ENCODE results near the gene FRMPD2. TPM values are rescaled to one million over a fixed set of nuclear protein-coding genes. Genes with fewer than 3 reads are reported as not detected.

Gene FRMPD2
- total RNA-seq, 4 donors from 2014 or later, result 0.80 TPM; not detected in 3

- H3K4me3 ChIP-seq, result no peak overlapping the region
- intact Hi-C loops (cut with DNase I; ENCODE audit: low total_unique reads), result no loop called here
- no peaks in the 10 kb centered on the region for H3K27me3 ChIP-seq
- DNase-seq, result no peak
- TF ChIP-seq CTCF (IDR thresholded peaks at IDR 0.05) (no peak), POLR2A (IDR thresholded peaks at IDR 0.05) (no peak), POLR2AphosphoS5 (IDR thresholded peaks at IDR 0.05) (no peak), EP300 (IDR thresholded peaks at IDR 0.05; ENCODE audit: low read depth) (no peak)
- WGBS, 2 donors (ENCODE audit: low coverage in 1 of 2), result 80 to 96% methylated on average over 1 to 16 of the region's 16 CpGs
- H3K4me1 ChIP-seq, result no peaks in the 10 kb centered on the region
- no peak overlapping the region for H3K27ac ChIP-seq
- in situ Hi-C loops (cut with MboI; ENCODE audit: low pct_ligation_motif_present in 1 of 4, low pct_unique_long_range_greater_than_20kb in 1 of 4, low sequenced_read_pairs in 3 of 4), result no loop called here
- H3K9me3 ChIP-seq, result no peaks in the 10 kb centered on the region
- H3K36me3 ChIP-seq, result no peaks in the 10 kb centered on the region
These were observed 36.9 kb downstream of the FRMPD2 start for GRCh38 chr10:48237259-48238250.

GRCh38 chr10:48236199-48236621 is 38.3 kb downstream of the FRMPD2 start:
- Histone ChIP-seq H3K4me1 (no peaks in the 10 kb centered on the region), H3K9me3 (no peaks in the 10 kb centered on the region), H3K4me3 (no peak overlapping the region), H3K27me3 (no peaks in the 10 kb centered on the region), H3K36me3 (no peaks in the 10 kb centered on the region), H3K27ac (no peak overlapping the region)
- intact Hi-C loops (cut with DNase I; ENCODE audit: low total_unique reads) (no loop called here), in situ Hi-C loops (cut with MboI; ENCODE audit: low pct_ligation_motif_present in 1 of 4, low pct_unique_long_range_greater_than_20kb in 1 of 4, low sequenced_read_pairs in 3 of 4) (no loop called here)
- 88% methylated on average over 6 of the region's 6 CpGs; no CpG with 5 or more reads in 1 of the 2 donors for WGBS, 2 donors (ENCODE audit: low coverage in 1 of 2)
- TF ChIP-seq EP300 (IDR thresholded peaks at IDR 0.05; ENCODE audit: low read depth) (no peak), CTCF (IDR thresholded peaks at IDR 0.05) (no peak), POLR2AphosphoS5 (IDR thresholded peaks at IDR 0.05) (no peak), POLR2A (IDR thresholded peaks at IDR 0.05) (no peak)
- no peak for DNase-seq

- H3K27me3 ChIP-seq, result no peaks in the 10 kb centered on the region
- no peaks in the 10 kb centered on the region for H3K9me3 ChIP-seq
- in situ Hi-C loops (cut with MboI; ENCODE audit: low pct_ligation_motif_present in 1 of 4, low pct_unique_long_range_greater_than_20kb in 1 of 4, low sequenced_read_pairs in 3 of 4) (no loop called here), intact Hi-C loops (cut with DNase I; ENCODE audit: low total_unique reads) (no loop called here)
- H3K36me3 ChIP-seq, result no peaks in the 10 kb centered on the region
- no peak for DNase-seq
- 60 to 67% methylated on average over 1 to 4 of the region's 4 CpGs for WGBS, 2 donors (ENCODE audit: low coverage in 1 of 2)
- no peaks in the 10 kb centered on the region for H3K4me1 ChIP-seq
- H3K4me3 ChIP-seq, result no peak overlapping the region
- TF ChIP-seq POLR2AphosphoS5 (IDR thresholded peaks at IDR 0.05) (no peak), CTCF (IDR thresholded peaks at IDR 0.05) (no peak), POLR2A (IDR thresholded peaks at IDR 0.05) (no peak), EP300 (IDR thresholded peaks at IDR 0.05; ENCODE audit: low read depth) (no peak)
- no peak overlapping the region for H3K27ac ChIP-seq
These were observed 39.0 kb downstream of the FRMPD2 start for GRCh38 chr10:48235501-48235900.

DNA sequence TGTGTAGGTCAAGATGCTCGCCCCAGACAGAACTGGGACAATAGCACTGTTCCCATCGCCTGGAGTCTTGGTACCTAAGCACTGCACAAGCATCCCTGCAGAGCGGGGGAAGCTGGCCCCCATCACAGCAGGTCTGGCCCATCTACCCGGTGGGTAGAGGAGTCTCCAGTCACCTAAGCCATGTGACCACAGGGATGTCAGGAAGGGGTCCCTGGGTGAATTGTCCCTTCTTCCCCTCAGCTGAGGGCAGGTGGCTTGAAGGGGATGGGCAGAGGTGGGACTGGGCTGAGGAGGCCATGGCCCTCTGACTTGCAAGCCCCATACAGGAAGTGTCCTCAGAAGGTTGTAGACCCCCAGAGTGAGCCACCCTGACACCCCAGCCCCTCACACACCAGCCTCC is 39.7 kb downstream of the FRMPD2 start:
- Histone ChIP-seq H3K4me1 (no peaks in the 10 kb centered on the region), H3K27ac (no peak overlapping the region), H3K27me3 (no peaks in the 10 kb centered on the region), H3K36me3 (no peaks in the 10 kb centered on the region), H3K9me3 (no peaks in the 10 kb centered on the region), H3K4me3 (no peak overlapping the region)
- intact Hi-C loops (cut with DNase I; ENCODE audit: low total_unique reads), result no loop called here
- DNase-seq, result no peak
- WGBS, 2 donors (ENCODE audit: low coverage in 1 of 2), result 76% methylated on average over 4 of the region's 4 CpGs; no CpG with 5 or more reads in 1 of the 2 donors
- in situ Hi-C loops (cut with MboI; ENCODE audit: low pct_ligation_motif_present in 1 of 4, low pct_unique_long_range_greater_than_20kb in 1 of 4, low sequenced_read_pairs in 3 of 4), result no loop called here
- no peak for TF ChIP-seq POLR2A (IDR thresholded peaks at IDR 0.05)
- no peak for TF ChIP-seq POLR2AphosphoS5 (IDR thresholded peaks at IDR 0.05)
- TF ChIP-seq CTCF (IDR thresholded peaks at IDR 0.05), result no peak
- TF ChIP-seq EP300 (IDR thresholded peaks at IDR 0.05; ENCODE audit: low read depth), result no peak

Data from transverse colon (tissue), 4 donors.